ENCODE measurements around the gene IL17RD.

DNA sequence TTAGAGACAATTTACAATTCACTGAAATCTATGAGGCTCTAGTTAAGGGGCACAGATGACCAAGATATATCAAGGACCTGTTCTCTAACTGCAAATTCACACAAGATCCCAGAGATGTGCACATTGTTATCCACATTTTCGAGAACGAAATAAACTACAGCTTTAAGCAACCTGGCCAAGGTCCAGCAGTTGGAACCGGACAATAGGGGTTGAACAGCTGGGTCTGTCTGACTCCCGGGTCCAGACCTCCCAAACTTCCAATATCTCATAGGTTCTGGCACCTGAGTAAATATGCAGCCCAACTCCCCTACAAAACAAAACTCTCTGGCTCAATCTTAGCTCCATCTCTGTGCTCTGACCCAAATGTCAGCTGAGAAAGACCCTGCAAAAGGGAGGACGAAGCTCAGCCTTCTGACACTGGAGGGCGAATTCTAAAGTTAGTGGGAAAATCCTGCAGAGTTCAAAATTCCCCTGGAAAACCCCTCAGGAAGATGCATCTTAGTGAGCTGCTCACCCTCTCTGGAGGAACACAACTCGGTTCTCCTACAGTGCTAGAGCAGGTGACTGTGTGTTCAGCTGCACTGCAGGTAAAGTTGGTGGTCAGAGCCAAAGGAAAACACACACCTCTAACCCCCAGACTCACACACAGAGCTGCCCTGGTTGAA, 118.9 kb downstream of the IL17RD start:
- TF ChIP-seq, protein P1, sequence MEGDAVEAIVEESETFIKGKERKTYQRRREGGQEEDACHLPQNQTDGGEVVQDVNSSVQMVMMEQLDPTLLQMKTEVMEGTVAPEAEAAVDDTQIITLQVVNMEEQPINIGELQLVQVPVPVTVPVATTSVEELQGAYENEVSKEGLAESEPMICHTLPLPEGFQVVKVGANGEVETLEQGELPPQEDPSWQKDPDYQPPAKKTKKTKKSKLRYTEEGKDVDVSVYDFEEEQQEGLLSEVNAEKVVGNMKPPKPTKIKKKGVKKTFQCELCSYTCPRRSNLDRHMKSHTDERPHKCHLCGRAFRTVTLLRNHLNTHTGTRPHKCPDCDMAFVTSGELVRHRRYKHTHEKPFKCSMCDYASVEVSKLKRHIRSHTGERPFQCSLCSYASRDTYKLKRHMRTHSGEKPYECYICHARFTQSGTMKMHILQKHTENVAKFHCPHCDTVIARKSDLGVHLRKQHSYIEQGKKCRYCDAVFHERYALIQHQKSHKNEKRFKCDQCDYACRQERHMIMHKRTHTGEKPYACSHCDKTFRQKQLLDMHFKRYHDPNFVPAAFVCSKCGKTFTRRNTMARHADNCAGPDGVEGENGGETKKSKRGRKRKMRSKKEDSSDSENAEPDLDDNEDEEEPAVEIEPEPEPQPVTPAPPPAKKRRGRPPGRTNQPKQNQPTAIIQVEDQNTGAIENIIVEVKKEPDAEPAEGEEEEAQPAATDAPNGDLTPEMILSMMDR (IDR thresholded peaks at IDR 0.05): no peak
- TF ChIP-seq EZH2 (IDR thresholded peaks at IDR 0.05; ENCODE audit: borderline replicate concordance, insufficient read depth, low read depth, low read length, poor library complexity, severe bottlenecking): no peak

Data from B cell (primary cell).